ENCODE data around the gene DYNLT5. TPM values are rescaled to one million over a fixed set of nuclear protein-coding genes. Genes with fewer than 3 reads are reported as not detected.
A peak's percentile ranks its signal among the peaks of the same experiment; 100 is the strongest.

The DYNLT5 gene
- total and polyA plus RNA-seq, 2 donors (not counting 1 experiment from before 2014, with no cell fraction given) = not detected

- peaks cover 2% of the 10 kb centered on the region for H3K9me3 Mint-ChIP-seq (ENCODE audit: insufficient read depth)
- intact Hi-C loops (cut with micrococcal nuclease) = no loop called here
- Histone ChIP-seq H3K4me3 (ENCODE audit: control extremely low read depth in 1 of 5, extremely low read depth in 1 of 5, insufficient read depth in 1 of 5, low read depth in 2 of 5, low read length in 4 of 5) (no peak overlapping the region), H3K4me1 (ENCODE audit: control insufficient read depth in 2 of 2, insufficient read depth in 2 of 2, low read length in 2 of 2) (peaks cover 0 to 7% of the 10 kb centered on the region in 2 donors), H3K79me2 (ENCODE audit: control insufficient read depth, insufficient read depth, low read length) (no peaks in the 10 kb centered on the region), H3K4me2 (replicated peaks; ENCODE audit: low read depth, low read length, poor library complexity, severe bottlenecking) (no peak overlapping the region), H3K9me3 (ENCODE audit: control extremely low read depth in 1 of 3, control insufficient read depth in 2 of 3, insufficient read depth in 1 of 3, low read length in 2 of 3) (peaks cover 0 to 3% (median 0%) of the 10 kb centered on the region in 3 donors), H2AFZ (ENCODE audit: insufficient read depth, low read depth, low read length, poor library complexity, severe bottlenecking) (peak overlapping the region; percentile 2), H3K27ac (ENCODE audit: low read length in 2 of 2) (no peak overlapping the region), H4K20me1 (ENCODE audit: control insufficient read depth, insufficient read depth, low read length, poor library complexity, severe bottlenecking) (no peaks in the 10 kb centered on the region), H3K36me3 (replicated peaks in 1 of 2; ENCODE audit: control extremely low read depth in 1 of 2, control insufficient read depth in 1 of 2, extremely low read depth in 1 of 2, insufficient read depth in 2 of 2, low read length in 1 of 2) (no peaks in the 10 kb centered on the region), H3K27me3 (replicated peaks in 1 of 4; ENCODE audit: control extremely low read depth in 1 of 4, control insufficient read depth in 3 of 4, insufficient read depth in 4 of 4, low read length in 3 of 4) (no peaks in the 10 kb centered on the region), H3K9ac (ENCODE audit: low read length) (no peak overlapping the region)
- TF ChIP-seq CTCF (IDR thresholded peaks at IDR 0.05) (no peak), EZH2 (IDR thresholded peaks at IDR 0.05; ENCODE audit: borderline replicate concordance, insufficient read depth, low read depth, low read length, poor library complexity, severe bottlenecking) (no peak)
- CTCF ChIA-PET = interaction anchor here (0.6 to 1.3 kb wide), 4 partner anchors 11 to 773 kb away, joined by 3 to 4 read pairs (median 4); no protein-coding TSS in a partner anchor
- POLR2A ChIA-PET = no interaction called here
- H3K27ac Mint-ChIP-seq = no peak overlapping the region
- peaks cover 23% of the 10 kb centered on the region for H3K27me3 Mint-ChIP-seq
- DNase-seq (no peak), ATAC-seq (ENCODE audit: low read depth) (no peak)
- H3K4me3 Mint-ChIP-seq = no peak overlapping the region
- H3K4me1 Mint-ChIP-seq = peaks cover 12% of the 10 kb centered on the region
- no CpG with 5 or more reads among the region's 1 CpG for WGBS (ENCODE audit: insufficient coverage)
These were observed 19.7 kb upstream of the DYNLT5 start for GRCh38 chr1:66732407-66733166.

- no peaks in the 10 kb centered on the region for H3K27me3 ChIP-seq (replicated peaks in 1 of 4; ENCODE audit: control extremely low read depth in 1 of 4, control insufficient read depth in 3 of 4, insufficient read depth in 4 of 4, low read length in 3 of 4)
- no peak for DNase-seq
- no peaks in the 10 kb centered on the region for H3K36me3 ChIP-seq (replicated peaks in 1 of 2; ENCODE audit: control extremely low read depth in 1 of 2, control insufficient read depth in 1 of 2, extremely low read depth in 1 of 2, insufficient read depth in 2 of 2, low read length in 1 of 2)
- H3K4me2 ChIP-seq (replicated peaks; ENCODE audit: low read depth, low read length, poor library complexity, severe bottlenecking) = no peak overlapping the region
- peaks cover 17% of the 10 kb centered on the region for H3K27me3 Mint-ChIP-seq
- H3K79me2 ChIP-seq (ENCODE audit: control insufficient read depth, insufficient read depth, low read length) = no peaks in the 10 kb centered on the region
- ChIA-PET CTCF (interaction anchor here (1.1 to 1.3 kb wide), 3 partner anchors 22 to 774 kb away, joined by 3 to 4 read pairs (median 4); no protein-coding TSS in a partner anchor), POLR2A (no interaction called here)
- H3K4me3 Mint-ChIP-seq = no peak overlapping the region
- no peak overlapping the region for H3K27ac Mint-ChIP-seq
- intact Hi-C loops (cut with micrococcal nuclease) = no loop called here
- no peak for ATAC-seq (ENCODE audit: low read depth)
- TF ChIP-seq EZH2 (IDR thresholded peaks at IDR 0.05; ENCODE audit: borderline replicate concordance, insufficient read depth, low read depth, low read length, poor library complexity, severe bottlenecking) = no peak
- no peak for TF ChIP-seq CTCF (IDR thresholded peaks at IDR 0.05)
- H3K4me3 ChIP-seq (ENCODE audit: control extremely low read depth in 1 of 5, extremely low read depth in 1 of 5, insufficient read depth in 1 of 5, low read depth in 2 of 5, low read length in 4 of 5) = no peak overlapping the region
- H2AFZ ChIP-seq (ENCODE audit: insufficient read depth, low read depth, low read length, poor library complexity, severe bottlenecking) = peak overlapping the region; percentile 2
- no peaks in the 10 kb centered on the region for H4K20me1 ChIP-seq (ENCODE audit: control insufficient read depth, insufficient read depth, low read length, poor library complexity, severe bottlenecking)
- no peak overlapping the region for H3K9ac ChIP-seq (ENCODE audit: low read length)
- peaks cover 0 to 3% (median 0%) of the 10 kb centered on the region in 3 donors for H3K9me3 ChIP-seq (ENCODE audit: control extremely low read depth in 1 of 3, control insufficient read depth in 2 of 3, insufficient read depth in 1 of 3, low read length in 2 of 3)
- H3K27ac ChIP-seq (ENCODE audit: low read length in 2 of 2) = no peak overlapping the region
- peaks cover under 1% of the 10 kb centered on the region for H3K9me3 Mint-ChIP-seq (ENCODE audit: insufficient read depth)
- peaks cover 0 to 7% of the 10 kb centered on the region in 2 donors for H3K4me1 ChIP-seq (ENCODE audit: control insufficient read depth in 2 of 2, insufficient read depth in 2 of 2, low read length in 2 of 2)
- H3K4me1 Mint-ChIP-seq = peaks cover 12% of the 10 kb centered on the region
- WGBS (ENCODE audit: insufficient coverage) = no CpG with 5 or more reads among the region's 7 CpGs
These were observed 18.8 kb upstream of the DYNLT5 start for GRCh38 chr1:66733348-66734017.

Data from B cell (primary cell).